LNCaP clone FGC (cell line): ENCODE results near the gene SNX20.
A peak's percentile ranks its signal among the peaks of the same experiment; 100 is the strongest.

Experiments
- DNase-seq: peaks from one replicate; pipeline ENCODE4 v3.0.0-alpha.2; 2011; ENCODE audit warnings: low read depth
- H3K4me3 ChIP-seq: 2 replicates; pipeline ENCODE4 v1.5.1; 2011; ENCODE audit warnings: mild to moderate bottlenecking, low read depth, low read length, control low read depth
- CTCF ChIP-seq: IDR thresholded peaks from 2 replicates; pipeline ENCODE4 v1.5.1; 2012; ENCODE audit warnings: mild to moderate bottlenecking; ENCODE audit not compliant: control insufficient read depth, insufficient read depth; ENCODE audit errors: extremely low read depth

Gene SNX20

GRCh38 chr16:50696575-50697420 lies 15.7 kb upstream of the SNX20 start:
- H3K4me3 ChIP-seq, result no peak overlapping the region
- no peak for TF ChIP-seq CTCF
- no peak for DNase-seq

- no peak overlapping the region for H3K4me3 ChIP-seq
- TF ChIP-seq CTCF, result no peak
- no peak for DNase-seq
These were observed 15.0 kb upstream of the SNX20 start for GRCh38 chr16:50696126-50696525.

GRCh38 chr16:50695017-50696000 lies 14.2 kb upstream of the SNX20 start:
- DNase-seq, result no peak
- H3K4me3 ChIP-seq, result no peak overlapping the region
- no peak for TF ChIP-seq CTCF

GRCh38 chr16:50694206-50694605 lies 13.1 kb upstream of the SNX20 start:
- no peak overlapping the region for H3K4me3 ChIP-seq
- TF ChIP-seq CTCF, result no peak
- no peak for DNase-seq

- TF ChIP-seq CTCF, result no peak
- DNase-seq, result no peak
- peak within 1 kb of the TSS; percentile 45 for H3K4me3 ChIP-seq
These were observed 12.1 kb upstream of the SNX20 start, which contains the start of gene NOD2 for GRCh38 chr16:50692999-50693781. NOD2 (plus strand) TSS chr16:50693606; CDS start chr16:50699496, 5,890 bp downstream.

GRCh38 chr16:50692644-50692998 lies 11.5 kb upstream of the SNX20 start:
- DNase-seq, result no peak

More at GRCh38 chr16:50692644-50692998, 11.5 kb upstream of the SNX20 start:
- TF ChIP-seq CTCF, result no peak
- no peak overlapping the region for H3K4me3 ChIP-seq
